ENCODE data around the gene ILK.

GRCh38 chr11:6571434-6572008 lies 32.1 kb upstream of the ILK start:
- TF ChIP-seq CTCF (conservative IDR thresholded peaks at IDR 0.05) (no peak), ZFX (IDR thresholded peaks at IDR 0.05) (no peak)

All from C4-2B (cell line).